Choroid plexus epithelial cell (primary cell): ENCODE measurements around the gene RPRD2.
A peak's percentile ranks its signal among the peaks of the same experiment; 100 is the strongest.

Source experiments
- DNase-seq: peaks from one replicate; pipeline ENCODE4 v3.0.0-alpha.2; 2010; ENCODE audit warnings: low read depth
- H3K4me3 ChIP-seq: 2 replicates; pipeline ENCODE4 v1.5.1; 2011; ENCODE audit warnings: low read depth, mild to moderate bottlenecking, control low read depth, low read length, moderate library complexity
- TF ChIP-seq, protein P1 (sequence below): conservative IDR thresholded peaks from 2 replicates; pipeline ENCODE4 v1.5.1; 2011; ENCODE audit warnings: low read depth, mild to moderate bottlenecking, control low read depth, inconsistent platforms, low read length, moderate library complexity

RPRD2 gene

DNA sequence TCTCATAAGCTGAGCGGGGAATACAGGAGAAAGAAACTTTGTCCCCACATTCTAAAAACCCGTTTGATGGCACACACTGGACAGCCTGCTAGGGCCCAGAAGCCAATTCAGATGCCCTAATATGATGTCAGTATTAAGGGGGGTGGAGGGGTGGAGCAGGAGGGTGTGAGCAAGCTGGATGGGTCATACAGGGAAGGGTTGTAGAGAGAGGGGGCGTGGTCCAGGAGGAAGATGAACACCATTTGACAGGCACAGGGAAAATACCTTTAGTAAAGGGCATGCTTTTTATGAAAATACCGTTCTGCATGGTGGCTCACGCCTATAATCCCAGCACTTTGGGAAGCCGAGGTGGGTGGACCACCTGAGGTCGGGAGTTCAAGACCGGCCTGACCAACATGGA, 129.2 kb downstream of the RPRD2 start:
- TF ChIP-seq, protein P1, sequence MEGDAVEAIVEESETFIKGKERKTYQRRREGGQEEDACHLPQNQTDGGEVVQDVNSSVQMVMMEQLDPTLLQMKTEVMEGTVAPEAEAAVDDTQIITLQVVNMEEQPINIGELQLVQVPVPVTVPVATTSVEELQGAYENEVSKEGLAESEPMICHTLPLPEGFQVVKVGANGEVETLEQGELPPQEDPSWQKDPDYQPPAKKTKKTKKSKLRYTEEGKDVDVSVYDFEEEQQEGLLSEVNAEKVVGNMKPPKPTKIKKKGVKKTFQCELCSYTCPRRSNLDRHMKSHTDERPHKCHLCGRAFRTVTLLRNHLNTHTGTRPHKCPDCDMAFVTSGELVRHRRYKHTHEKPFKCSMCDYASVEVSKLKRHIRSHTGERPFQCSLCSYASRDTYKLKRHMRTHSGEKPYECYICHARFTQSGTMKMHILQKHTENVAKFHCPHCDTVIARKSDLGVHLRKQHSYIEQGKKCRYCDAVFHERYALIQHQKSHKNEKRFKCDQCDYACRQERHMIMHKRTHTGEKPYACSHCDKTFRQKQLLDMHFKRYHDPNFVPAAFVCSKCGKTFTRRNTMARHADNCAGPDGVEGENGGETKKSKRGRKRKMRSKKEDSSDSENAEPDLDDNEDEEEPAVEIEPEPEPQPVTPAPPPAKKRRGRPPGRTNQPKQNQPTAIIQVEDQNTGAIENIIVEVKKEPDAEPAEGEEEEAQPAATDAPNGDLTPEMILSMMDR, result no peak
- no peak for DNase-seq
- no peak overlapping the region for H3K4me3 ChIP-seq

DNA sequence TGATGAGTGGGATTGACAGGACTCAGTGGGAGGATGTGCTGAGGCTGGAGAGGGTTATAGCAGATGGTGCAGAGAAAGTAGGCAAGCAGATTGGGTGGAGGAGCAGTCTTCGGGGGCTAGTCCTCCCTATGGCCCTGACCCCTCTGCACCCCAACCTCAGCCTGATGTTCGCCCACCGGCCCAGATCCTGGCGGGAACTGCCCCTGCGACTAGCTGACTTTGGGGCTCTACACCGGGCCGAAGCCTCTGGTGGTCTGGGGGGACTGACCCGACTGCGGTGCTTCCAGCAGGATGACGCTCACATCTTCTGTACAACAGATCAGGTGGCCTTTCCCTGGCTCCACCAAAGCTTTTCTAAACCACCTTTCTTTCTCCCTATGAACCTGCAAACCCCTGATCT, 134.4 kb downstream of the RPRD2 start:
- TF ChIP-seq, protein P1, result no peak
- no peak for DNase-seq
- no peak overlapping the region for H3K4me3 ChIP-seq

- TF ChIP-seq, protein P1, result no peak
- H3K4me3 ChIP-seq, result no peak overlapping the region
- DNase-seq, result no peak
Observed at GRCh38 chr1:150505431-150505830, 141.5 kb downstream of the RPRD2 start.

- peak; percentile 86 for DNase-seq
- TF ChIP-seq, protein P1, result no peak
- peak within 1 kb of the TSS; percentile 44 for H3K4me3 ChIP-seq
Observed at GRCh38 chr1:150507912-150508864, 144.2 kb downstream of the RPRD2 start, which contains the start of gene ECM1. Gene ECM1 (plus strand): TSS chr1:150508109. CDS start chr1:150508210, 101 bp downstream.

DNA sequence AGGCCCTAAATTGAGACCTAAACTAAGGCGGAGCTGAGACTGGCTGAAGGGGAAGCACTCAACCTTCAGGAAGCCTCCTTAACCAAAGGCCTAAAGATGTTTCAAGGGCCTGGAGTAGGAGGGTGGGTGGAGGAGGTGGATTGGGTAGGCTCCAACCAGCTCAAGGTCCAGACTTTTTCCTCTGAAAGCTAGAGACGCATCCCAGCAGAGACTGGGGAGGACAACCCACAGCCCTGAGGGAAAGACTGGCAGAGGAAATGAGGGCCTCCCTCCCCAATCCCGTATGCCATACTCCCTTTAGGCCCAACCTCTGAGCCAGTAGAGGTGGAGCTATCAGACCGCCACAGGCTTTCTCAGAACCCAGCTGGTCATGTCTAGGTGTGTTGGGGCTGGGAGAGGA, 145.0 kb downstream of the RPRD2 start:
- no peak for DNase-seq
- H3K4me3 ChIP-seq, result no peak overlapping the region
- TF ChIP-seq, protein P1, result no peak

DNA sequence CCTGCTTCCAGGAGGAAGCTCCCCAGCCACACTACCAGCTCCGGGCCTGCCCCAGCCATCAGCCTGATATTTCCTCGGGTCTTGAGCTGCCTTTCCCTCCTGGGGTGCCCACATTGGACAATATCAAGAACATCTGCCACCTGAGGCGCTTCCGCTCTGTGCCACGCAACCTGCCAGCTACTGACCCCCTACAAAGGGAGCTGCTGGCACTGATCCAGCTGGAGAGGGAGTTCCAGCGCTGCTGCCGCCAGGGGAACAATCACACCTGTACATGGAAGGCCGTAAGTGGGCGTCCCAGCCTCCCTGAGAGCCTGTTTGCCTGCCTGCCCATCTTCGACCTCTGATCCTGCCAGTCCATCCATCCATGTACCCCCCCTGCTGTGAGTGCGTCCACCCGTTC, 147.6 kb downstream of the RPRD2 start:
- no peak for DNase-seq
- H3K4me3 ChIP-seq, result no peak overlapping the region
- TF ChIP-seq, protein P1, result no peak

DNA sequence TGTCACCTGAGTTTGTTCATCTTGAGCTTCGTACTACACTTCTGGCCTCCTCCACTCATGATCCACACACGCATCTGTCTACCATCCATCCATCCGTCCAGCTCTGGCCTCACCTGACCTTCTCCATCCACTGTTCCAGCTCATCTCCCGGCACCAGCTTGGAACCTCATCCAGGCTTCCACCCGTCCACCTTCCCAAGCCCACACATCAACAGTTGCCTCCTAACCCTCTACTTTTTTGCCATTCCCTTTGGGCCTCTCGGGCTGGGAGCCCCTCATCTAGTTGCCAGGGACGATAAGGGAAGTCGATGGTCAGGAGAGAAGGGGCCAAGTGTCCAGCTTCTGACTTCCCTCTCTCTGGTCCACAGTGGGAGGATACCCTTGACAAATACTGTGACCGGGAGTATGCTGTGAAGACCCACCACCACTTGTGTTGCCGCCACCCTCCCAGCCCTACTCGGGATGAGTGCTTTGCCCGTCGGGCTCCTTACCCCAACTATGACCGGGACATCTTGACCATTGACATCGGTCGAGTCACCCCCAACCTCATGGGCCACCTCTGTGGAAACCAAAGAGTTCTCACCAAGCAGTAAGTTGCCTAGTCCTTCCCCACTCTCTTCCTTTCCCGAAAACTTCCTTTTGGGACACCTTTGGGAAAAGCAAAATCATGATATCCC, 148.2 kb downstream of the RPRD2 start:
- no peak for DNase-seq
- no peak overlapping the region for H3K4me3 ChIP-seq
- TF ChIP-seq, protein P1, result no peak
